ENCODE results near the gene AGPAT2.

Gene AGPAT2

DNA sequence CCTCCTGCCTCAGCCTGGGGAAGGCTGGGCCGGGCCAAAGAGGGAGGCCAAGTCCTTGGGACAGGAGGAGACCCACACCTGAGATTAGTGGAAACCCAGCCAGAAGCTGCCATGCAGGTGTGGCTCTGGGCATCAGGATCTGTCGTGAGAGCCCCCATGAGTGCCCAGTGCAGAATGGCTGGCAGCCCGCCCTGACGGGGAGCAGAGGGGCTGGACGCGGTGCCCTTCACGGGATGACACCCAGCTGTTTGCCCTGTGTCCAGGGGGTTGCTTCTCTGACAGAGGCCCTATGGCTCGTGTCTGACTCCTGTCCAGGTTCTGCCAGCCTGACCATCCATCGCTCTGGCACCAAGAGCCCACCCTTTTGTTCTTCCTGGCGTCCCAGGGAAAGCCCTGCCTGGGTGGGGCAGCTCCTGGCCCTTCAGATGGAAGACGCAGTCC lies 33.7 kb upstream of the AGPAT2 start:
- no peak for DNase-seq (ENCODE audit: low read depth)
- H3K4me3 ChIP-seq (ENCODE audit: low read depth, low read length): no peak overlapping the region
- no peak for TF ChIP-seq CTCF (IDR thresholded peaks at IDR 0.05; ENCODE audit: low read depth, low read length, missing control alignments)
- in situ Hi-C loops (cut with HindIII; ENCODE audit: low sequenced_read_pairs): no loop called here

GRCh38 chr9:136720251-136720897 lies 33.1 kb upstream of the AGPAT2 start:
- in situ Hi-C loops (cut with HindIII; ENCODE audit: low sequenced_read_pairs): no loop called here
- no peak overlapping the region for H3K4me3 ChIP-seq (ENCODE audit: low read depth, low read length)
- no peak for DNase-seq (ENCODE audit: low read depth)
- no peak for TF ChIP-seq CTCF (IDR thresholded peaks at IDR 0.05; ENCODE audit: low read depth, low read length, missing control alignments)

- in situ Hi-C loops (cut with HindIII; ENCODE audit: low sequenced_read_pairs): no loop called here
- no peak for TF ChIP-seq CTCF (IDR thresholded peaks at IDR 0.05; ENCODE audit: low read depth, low read length, missing control alignments)
- no peak for DNase-seq (ENCODE audit: low read depth)
- no peak overlapping the region for H3K4me3 ChIP-seq (ENCODE audit: low read depth, low read length)
Observed at GRCh38 chr9:136719195-136719880, 32.1 kb upstream of the AGPAT2 start.

DNA sequence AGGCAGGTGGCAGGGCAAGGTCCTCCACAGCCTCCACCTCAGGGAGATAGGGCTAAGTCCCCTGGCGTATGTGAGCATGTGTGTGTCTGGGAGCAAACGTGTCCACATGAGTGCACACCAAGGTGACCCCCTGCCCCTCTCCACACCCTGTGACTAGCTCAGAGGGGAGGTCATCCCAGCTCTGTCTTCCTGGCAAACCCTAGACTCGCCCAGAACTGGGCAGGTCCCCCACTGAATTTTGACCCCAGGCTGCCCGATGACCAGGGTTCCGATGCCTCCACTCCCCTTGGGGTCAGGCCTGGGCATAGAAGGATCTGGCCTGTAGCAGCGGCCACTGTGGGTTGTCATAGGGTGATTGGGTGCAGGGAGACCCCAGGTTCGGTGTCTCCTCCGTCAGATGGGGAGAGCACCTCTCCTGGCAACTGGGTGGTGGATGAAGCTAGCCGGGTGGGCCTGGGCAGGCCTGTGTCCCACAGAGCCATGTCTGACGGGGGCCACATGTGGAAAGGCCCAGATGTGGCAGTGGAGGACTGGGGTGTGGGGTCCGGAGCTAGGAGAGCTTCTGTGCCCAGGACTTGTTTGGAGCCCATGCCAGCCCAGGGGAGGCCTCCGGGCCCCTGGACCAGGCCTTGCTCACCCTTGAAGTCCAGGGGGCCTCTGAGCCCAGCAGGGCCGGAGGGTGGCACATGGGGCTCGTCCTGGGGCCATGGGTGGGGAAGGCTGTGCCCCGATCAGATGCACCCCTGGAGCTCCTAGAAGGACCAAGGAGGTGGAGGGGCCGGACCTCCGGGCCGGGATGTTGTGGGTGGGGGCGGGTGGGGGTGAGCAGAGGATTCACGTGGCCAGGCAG lies 31.3 kb upstream of the AGPAT2 start:
- no peak for TF ChIP-seq CTCF (IDR thresholded peaks at IDR 0.05; ENCODE audit: low read depth, low read length, missing control alignments)
- DNase-seq (ENCODE audit: low read depth): no peak
- H3K4me3 ChIP-seq (ENCODE audit: low read depth, low read length): no peak overlapping the region
- in situ Hi-C loops (cut with HindIII; ENCODE audit: low sequenced_read_pairs): no loop called here

DNA sequence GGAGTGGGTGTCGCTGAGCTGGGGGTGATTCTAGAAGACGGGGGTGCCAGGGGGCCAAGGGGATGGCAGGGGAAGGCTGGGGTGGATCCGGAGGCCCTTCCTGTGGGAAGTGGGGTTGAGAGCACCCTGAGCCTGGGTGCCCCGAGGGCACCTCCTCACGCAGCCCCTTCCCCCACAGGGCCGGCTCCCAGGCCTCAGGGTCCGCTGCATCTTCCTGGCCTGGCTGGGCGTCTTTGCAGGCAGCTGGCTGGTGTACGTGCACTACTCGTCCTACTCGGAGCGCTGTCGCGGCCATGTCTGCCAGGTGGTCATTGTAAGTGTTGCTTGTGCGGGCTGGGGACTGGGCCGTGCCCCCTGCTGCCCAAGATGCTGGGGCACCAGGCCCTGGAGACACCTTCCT lies 30.1 kb upstream of the AGPAT2 start:
- TF ChIP-seq CTCF (IDR thresholded peaks at IDR 0.05; ENCODE audit: low read depth, low read length, missing control alignments): no peak
- in situ Hi-C loops (cut with HindIII; ENCODE audit: low sequenced_read_pairs): no loop called here
- DNase-seq (ENCODE audit: low read depth): no peak
- no peak overlapping the region for H3K4me3 ChIP-seq (ENCODE audit: low read depth, low read length)

GRCh38 chr9:136714893-136715274 lies 27.6 kb upstream of the AGPAT2 start:
- TF ChIP-seq CTCF (IDR thresholded peaks at IDR 0.05; ENCODE audit: low read depth, low read length, missing control alignments): no peak
- in situ Hi-C loops (cut with HindIII; ENCODE audit: low sequenced_read_pairs): loop anchor here (5.0 kb wide), 1 partner anchor 52 kb away; no protein-coding TSS in a partner anchor
- H3K4me3 ChIP-seq (ENCODE audit: low read depth, low read length): no peak overlapping the region
- DNase-seq (ENCODE audit: low read depth): no peak
